Cardiac fibroblast (primary cell): ENCODE measurements around the gene PCBD1.

Experiments used
- DNase-seq, 2 donors: peaks; one replicate each; pipeline versions ENCODE4 v3.0.0 to v3.0.0-alpha.2; 2010; ENCODE audit warnings: low read depth in 2 of 2
- H3K4me3 ChIP-seq, 2 donors: replicated peaks in 1 of 2; 1 replicate in 1 of 2; 2 replicates in 1 of 2; pipeline ENCODE4 v1.5.1; 2011; ENCODE audit warnings: low read depth in 2 of 2, low read length in 2 of 2, mild to moderate bottlenecking in 2 of 2, moderate library complexity in 1 of 2
- TF ChIP-seq, protein P1 (sequence below): IDR thresholded peaks from one replicate; pipeline ENCODE4 v1.5.1; 2011; ENCODE audit warnings: low read depth, mild to moderate bottlenecking, low read length, inconsistent platforms

The PCBD1 gene

DNA sequence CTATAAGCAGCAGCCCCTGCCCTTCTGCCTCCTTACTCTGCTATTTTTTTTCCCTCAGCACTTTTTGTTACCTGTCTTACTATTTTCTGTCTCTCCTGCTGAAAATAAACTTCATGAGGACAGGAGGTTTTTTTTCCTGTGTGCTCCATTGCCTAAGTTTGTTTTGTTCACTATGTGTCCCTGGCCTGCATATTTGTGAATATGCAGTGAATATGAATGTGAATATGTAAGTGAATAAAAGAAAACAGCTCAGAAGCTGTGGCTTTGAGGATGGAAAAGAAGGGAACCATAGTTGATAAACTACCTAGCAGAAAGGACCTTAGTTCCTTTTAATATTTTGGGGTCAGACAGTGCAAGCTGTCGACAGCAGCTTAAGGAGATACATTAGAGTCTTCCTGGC lies 34.9 kb downstream of the PCBD1 start:
- no peak overlapping the region for H3K4me3 ChIP-seq
- no peak for DNase-seq
- TF ChIP-seq, protein P1, sequence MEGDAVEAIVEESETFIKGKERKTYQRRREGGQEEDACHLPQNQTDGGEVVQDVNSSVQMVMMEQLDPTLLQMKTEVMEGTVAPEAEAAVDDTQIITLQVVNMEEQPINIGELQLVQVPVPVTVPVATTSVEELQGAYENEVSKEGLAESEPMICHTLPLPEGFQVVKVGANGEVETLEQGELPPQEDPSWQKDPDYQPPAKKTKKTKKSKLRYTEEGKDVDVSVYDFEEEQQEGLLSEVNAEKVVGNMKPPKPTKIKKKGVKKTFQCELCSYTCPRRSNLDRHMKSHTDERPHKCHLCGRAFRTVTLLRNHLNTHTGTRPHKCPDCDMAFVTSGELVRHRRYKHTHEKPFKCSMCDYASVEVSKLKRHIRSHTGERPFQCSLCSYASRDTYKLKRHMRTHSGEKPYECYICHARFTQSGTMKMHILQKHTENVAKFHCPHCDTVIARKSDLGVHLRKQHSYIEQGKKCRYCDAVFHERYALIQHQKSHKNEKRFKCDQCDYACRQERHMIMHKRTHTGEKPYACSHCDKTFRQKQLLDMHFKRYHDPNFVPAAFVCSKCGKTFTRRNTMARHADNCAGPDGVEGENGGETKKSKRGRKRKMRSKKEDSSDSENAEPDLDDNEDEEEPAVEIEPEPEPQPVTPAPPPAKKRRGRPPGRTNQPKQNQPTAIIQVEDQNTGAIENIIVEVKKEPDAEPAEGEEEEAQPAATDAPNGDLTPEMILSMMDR: no peak

DNA sequence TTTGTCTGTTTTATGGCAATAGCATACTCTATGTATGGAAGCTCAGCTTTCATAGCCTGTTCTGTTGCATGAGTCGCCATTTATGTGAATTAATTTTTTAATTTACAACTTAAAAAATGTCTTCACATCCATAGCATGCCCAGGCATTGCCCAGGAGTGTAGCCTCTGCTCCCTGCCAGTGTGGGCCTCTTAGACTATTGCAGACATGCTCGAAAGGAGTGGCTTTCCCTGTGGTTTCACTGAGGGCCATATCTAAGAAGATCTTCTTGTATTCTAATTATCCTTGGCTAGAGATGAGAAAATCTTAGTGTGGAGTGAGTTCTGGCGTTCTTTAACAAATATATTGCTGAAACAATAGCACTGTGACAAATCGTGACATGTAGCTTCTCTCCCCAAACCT lies 35.3 kb downstream of the PCBD1 start:
- no peak overlapping the region for H3K4me3 ChIP-seq
- no peak for DNase-seq
- TF ChIP-seq, protein P1: no peak

DNA sequence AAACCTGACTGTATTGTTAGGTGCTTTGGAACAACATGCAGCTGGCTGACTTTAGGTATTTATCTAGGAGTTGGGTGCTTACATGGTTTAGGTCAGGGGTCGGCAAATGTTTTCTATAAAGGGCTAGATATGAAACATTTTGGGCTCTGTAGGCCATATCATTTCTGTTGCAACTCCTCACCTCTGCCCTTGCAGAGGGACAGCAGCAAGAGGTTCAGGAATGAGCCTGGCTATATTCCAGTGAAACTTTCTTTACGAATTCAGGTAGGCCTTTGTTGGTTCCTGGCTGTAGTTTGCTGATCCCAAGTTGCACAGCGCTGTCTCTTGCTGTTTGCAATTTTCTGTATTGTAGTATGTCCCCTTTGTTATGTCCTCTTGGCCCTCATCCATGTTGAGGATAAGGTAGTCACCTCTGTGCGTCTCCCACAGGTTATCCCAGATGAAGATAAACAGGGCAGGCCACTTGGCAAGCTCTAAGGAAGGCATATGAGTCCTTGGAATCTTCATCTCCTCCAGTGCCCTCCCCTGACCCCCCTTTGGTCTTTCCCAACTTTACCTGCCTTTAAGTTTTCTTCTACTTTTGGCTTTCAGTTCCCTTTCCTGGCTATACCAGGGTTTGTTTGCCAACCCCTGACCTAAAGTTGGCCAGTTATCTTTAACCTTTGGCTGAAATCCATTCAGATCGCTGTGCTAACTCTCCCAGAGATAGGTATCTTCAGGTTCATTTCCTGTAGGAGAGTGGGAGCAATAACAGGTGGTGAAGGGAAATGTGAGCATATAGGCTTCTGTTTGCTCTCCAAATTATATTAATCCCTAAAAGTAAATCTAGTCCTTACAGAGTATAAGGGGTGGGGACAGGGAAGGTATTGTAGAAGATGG lies 36.5 kb downstream of the PCBD1 start:
- DNase-seq: no peak
- no peak overlapping the region for H3K4me3 ChIP-seq
- TF ChIP-seq, protein P1: no peak

DNA sequence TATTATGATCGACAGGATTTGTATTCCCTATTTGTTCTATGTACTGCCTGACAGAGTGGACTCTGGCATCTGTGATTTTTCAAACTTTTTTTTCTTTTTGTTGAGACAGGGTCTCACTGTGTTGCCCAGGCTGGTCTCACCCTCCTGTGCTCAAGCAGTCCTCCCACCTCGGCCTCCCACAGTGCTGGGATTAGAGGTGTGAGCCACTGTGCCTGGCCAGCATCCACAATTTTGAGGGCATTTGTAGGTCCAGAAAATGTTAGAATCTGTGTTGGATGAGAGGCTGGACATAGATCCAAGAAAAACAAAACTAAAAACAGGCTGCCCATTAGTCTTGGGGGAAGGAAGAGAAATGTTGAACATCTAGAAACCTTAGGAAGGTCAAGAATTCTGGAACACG lies 38.3 kb downstream of the PCBD1 start:
- TF ChIP-seq, protein P1: no peak
- DNase-seq: peak in 1 of 2 donors; percentile 37

DNA sequence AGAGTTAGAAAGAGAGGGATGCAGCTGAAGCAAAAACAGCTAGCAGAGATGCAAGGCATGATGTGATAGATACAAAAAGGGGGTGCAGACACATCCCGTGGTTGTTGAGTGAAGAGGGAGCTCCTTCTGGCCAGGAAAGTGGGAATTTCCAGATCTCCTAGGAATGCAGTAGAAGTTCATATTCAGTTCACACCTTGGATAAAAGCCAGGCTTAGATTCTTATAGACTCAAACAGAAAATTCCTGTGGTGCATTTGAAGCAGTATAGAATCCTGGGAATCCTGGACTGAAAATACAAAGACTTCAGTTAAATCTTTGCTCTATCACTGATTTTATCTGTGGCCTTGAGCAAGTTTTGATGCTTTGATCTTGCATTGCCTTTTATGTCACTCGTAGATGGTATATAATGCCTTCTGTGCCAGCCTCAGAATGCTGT lies 38.8 kb downstream of the PCBD1 start:
- no peak overlapping the region for H3K4me3 ChIP-seq
- DNase-seq: peak; percentile 69 to 85
- TF ChIP-seq, protein P1: no peak

More for the DNA sequence above, 38.3 kb downstream of the PCBD1 start:
- no peak overlapping the region for H3K4me3 ChIP-seq

DNA sequence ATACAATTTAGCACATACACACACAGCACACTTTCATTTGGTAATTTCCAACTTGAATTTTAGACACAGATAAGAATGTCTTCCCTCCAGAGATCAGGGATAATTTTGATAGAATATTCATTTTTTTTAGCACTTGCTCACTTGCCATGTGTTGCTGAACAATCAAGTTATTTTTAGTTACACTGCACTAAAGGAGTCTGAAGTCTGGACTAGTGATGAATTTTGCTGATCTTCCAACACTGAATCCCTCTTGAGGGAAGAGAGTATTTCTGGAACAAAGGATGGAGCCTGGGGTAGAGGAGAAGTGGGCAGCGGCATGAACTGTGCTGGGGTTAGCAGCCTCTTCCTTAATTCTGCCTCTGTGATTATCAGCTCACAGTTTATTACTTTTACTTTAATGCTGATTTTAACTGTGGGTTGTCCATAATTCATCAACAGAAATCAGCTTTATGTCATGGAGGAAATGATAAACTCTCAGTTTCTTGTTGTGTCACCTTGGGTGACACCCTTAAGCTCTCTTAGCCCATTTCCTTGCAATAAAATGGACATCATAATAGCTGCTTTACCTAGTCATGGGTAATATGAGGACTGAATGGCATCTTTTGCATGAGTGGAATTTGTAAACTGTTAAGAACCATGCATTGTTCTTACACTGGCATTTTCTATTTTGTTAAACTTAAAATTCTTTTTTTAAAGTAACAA lies 40.6 kb downstream of the PCBD1 start:
- TF ChIP-seq, protein P1: no peak
- H3K4me3 ChIP-seq: no peak overlapping the region
- no peak for DNase-seq
